ENCODE measurements around the gene LDB1. TPM values are rescaled to one million over a fixed set of nuclear protein-coding genes. Genes with fewer than 3 reads are reported as not detected.

LDB1 gene
- total RNA-seq, 1 experiment from 2014 or later, result 15.6 TPM

Other genes with a start within 250 kb of the LDB1 start
- 12.6 and 16.0 TPM in 2 replicates for gene ARMH3, start 64.2 kb downstream of the LDB1 start, total RNA-seq (2014; rRNA removed; shearing (Covaris generic); ENCODE audit: low replicate concordance)
- gene HPS6, start 55.0 kb downstream of the LDB1 start, total RNA-seq (2014; rRNA removed; shearing (Covaris generic); ENCODE audit: low replicate concordance), result 46.0 and 56.3 TPM in 2 replicates
- gene PPRC1, start 12.7 kb upstream of the LDB1 start, total RNA-seq (2014; rRNA removed; shearing (Covaris generic); ENCODE audit: low replicate concordance), result 6.7 and 13.3 TPM in 2 replicates
- 120 and 134 TPM in 2 replicates for gene NOLC1, start 32.0 kb upstream of the LDB1 start, total RNA-seq (2014; rRNA removed; shearing (Covaris generic); ENCODE audit: low replicate concordance)
- gene ELOVL3, start 105.9 kb upstream of the LDB1 start, total RNA-seq (2014; rRNA removed; shearing (Covaris generic); ENCODE audit: low replicate concordance), result 0.15 TPM in 1 of 2 replicates, not detected in the other
- gene PITX3, start 121.1 kb upstream of the LDB1 start, total RNA-seq (2014; rRNA removed; shearing (Covaris generic); ENCODE audit: low replicate concordance), result not detected in 2 replicates
- gene GBF1, start 125.2 kb upstream of the LDB1 start, total RNA-seq (2014; rRNA removed; shearing (Covaris generic); ENCODE audit: low replicate concordance), result 9.5 and 15.8 TPM in 2 replicates

Measured in MG63 (cell line).